ENCODE results near the gene PKN1. TPM values are rescaled to one million over a fixed set of nuclear protein-coding genes. Genes with fewer than 3 reads are reported as not detected.
A peak's percentile ranks its signal among the peaks of the same experiment; 100 is the strongest.

The PKN1 gene
- total and polyA plus RNA-seq, 9 of the 15 experiments (the other 6 are each of a cell fraction or from before 2014, with no cell fraction given): 0.30 to 228 (median 77.5) TPM

DNA sequence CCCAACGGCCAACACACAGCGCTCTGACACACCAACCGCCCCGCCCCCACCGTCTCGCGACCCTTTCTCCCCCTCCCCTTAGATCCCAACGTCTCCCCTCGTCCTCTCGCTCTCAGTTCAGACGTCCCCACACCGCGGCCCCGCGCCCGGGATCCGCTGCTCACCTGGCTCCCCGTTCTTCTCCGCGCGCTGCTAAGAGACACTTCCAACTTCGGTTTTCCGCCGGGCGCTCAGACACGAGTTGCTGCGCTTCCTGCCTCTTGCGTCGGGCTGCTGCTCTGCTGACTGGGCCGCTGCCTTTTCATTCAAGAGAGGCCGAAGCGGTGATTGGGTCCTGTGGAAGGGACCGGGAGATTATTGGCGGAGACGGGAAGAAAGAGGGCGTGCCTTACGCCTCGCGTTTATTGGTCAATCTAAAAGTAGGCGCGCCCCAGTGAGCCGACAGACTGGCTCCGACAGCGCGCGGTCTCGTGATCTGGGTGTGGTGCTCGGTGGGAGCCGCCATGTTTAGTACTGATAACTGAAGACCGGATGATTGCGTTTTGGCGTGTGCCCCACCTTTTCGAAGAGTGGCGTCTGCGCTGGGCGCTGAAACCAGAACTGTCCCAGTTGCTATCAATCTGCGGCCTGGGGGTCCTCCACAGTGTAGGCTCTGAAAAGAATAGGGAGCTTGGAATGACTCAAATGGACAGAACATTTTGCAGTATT is 13.8 kb upstream of the PKN1 start, which contains the start of gene DDX39A (continued):
- TF ChIP-seq, protein P1, sequence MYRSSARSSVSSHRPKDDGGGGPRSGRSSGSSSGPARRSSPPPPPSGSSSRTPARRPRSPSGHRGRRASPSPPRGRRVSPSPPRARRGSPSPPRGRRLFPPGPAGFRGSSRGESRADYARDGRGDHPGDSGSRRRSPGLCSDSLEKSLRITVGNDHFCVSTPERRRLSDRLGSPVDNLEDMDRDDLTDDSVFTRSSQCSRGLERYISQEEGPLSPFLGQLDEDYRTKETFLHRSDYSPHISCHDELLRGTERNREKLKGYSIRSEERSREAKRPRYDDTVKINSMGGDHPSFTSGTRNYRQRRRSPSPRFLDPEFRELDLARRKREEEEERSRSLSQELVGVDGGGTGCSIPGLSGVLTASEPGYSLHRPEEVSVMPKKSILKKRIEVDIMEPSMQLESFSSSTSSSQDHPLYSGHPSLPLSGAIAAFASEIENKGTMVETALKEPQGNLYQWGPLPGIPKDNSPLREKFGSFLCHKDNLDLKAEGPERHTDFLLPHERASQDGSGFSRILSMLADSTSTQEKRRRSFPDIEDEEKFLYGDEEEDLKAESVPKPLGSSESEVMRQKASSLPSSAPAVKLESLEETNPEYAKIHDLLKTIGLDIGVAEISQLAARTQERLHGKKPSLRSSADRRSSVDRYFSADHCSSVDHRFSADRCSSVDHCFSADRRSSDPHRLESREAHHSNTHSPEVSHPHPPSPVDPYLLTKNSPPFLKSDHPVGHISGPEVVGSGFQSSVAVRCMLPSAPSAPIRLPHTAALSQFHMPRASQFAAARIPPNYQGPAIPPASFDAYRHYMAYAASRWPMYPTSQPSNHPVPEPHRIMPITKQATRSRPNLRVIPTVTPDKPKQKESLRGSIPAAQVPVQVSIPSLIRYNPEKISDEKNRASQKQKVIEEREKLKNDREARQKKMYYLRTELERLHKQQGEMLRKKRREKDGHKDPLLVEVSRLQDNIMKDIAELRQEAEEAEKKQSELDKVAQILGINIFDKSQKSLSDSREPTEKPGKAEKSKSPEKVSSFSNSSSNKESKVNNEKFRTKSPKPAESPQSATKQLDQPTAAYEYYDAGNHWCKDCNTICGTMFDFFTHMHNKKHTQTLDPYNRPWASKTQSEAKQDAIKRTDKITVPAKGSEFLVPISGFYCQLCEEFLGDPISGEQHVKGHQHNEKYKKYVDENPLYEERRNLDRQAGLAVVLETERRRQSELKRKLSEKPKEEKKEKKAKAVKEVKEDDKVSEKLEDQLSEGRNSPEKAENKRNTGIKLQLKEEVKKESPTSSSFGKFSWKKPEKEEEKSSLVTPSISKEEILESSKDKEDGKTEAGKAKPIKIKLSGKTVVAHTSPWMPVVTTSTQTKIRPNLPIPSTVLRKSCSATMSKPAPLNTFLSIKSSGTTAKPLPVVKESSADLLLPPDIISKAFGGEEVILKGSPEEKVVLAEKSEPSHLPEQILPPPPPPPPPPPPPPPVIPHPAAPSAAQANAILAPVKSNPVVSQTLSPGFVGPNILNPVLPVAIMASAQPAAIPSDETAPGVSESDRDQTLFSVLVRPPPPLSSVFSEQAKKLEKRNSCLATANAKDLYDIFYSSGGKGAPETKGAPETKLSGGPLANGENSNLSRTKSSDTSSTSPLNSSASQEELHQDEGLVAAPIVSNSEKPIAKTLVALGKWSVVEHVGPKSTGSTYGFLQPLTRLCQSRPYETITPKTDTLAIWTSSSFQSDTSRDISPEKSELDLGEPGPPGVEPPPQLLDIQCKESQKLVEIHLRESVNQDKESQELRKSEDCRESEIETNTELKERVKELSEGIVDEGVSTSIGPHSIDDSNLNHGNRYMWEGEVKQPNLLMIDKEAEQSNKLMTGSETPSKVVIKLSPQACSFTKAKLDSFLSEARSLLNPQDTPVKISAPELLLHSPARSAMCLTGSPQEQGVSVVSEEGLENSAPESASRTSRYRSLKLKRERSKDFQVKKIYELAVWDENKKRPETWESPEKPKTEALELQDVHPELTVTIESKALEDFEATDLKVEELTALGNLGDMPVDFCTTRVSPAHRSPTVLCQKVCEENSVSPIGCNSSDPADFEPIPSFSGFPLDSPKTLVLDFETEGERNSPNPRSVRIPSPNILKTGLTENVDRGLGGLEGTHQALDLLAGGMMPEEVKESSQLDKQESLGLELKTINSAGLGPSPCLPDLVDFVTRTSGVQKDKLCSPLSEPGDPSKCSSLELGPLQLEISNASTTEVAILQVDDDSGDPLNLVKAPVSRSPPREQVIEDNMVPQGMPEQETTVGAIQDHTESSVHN (IDR thresholded peaks at IDR 0.05; ENCODE audit: borderline replicate concordance in 1 of 2, low read depth in 1 of 2): peak in 1 of 2 experiments; percentile 71; a peak in 2 of 4 replicates
- TF ChIP-seq ERF (CRISPR knock-in tag; IDR thresholded peaks at IDR 0.05): no peak
- no peak for TF ChIP-seq SMAD3 (CRISPR knock-in tag; conservative IDR thresholded peaks at IDR 0.05)
- no peak for TF ChIP-seq ZFP30 (CRISPR knock-in tag; IDR thresholded peaks at IDR 0.05; ENCODE audit: borderline replicate concordance)
- TF ChIP-seq SMARCC2 (IDR thresholded peaks at IDR 0.05; ENCODE audit: low read depth): 0 out of 2 replicates have a peak, but pooled peaks have one; percentile 33
- no peak; the same call in 1 of the 2 replicates for TF ChIP-seq PHTF2 (CRISPR knock-in tag; IDR thresholded peaks at IDR 0.05)
- TF ChIP-seq, protein P2, sequence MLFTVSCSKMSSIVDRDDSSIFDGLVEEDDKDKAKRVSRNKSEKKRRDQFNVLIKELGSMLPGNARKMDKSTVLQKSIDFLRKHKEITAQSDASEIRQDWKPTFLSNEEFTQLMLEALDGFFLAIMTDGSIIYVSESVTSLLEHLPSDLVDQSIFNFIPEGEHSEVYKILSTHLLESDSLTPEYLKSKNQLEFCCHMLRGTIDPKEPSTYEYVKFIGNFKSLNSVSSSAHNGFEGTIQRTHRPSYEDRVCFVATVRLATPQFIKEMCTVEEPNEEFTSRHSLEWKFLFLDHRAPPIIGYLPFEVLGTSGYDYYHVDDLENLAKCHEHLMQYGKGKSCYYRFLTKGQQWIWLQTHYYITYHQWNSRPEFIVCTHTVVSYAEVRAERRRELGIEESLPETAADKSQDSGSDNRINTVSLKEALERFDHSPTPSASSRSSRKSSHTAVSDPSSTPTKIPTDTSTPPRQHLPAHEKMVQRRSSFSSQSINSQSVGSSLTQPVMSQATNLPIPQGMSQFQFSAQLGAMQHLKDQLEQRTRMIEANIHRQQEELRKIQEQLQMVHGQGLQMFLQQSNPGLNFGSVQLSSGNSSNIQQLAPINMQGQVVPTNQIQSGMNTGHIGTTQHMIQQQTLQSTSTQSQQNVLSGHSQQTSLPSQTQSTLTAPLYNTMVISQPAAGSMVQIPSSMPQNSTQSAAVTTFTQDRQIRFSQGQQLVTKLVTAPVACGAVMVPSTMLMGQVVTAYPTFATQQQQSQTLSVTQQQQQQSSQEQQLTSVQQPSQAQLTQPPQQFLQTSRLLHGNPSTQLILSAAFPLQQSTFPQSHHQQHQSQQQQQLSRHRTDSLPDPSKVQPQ (CRISPR knock-in tag; IDR thresholded peaks at IDR 0.05; ENCODE audit: borderline replicate concordance): no peak
- no peak for TF ChIP-seq NR1H2 (CRISPR knock-in tag; IDR thresholded peaks at IDR 0.05)
- peak; percentile 43 for TF ChIP-seq RBM22 (IDR thresholded peaks at IDR 0.05; ENCODE audit: low read depth, low read length, poor library complexity, severe bottlenecking)
- peak; percentile 70 for TF ChIP-seq ZNF12 (CRISPR knock-in tag; IDR thresholded peaks at IDR 0.05)
- TF ChIP-seq, protein P3, sequence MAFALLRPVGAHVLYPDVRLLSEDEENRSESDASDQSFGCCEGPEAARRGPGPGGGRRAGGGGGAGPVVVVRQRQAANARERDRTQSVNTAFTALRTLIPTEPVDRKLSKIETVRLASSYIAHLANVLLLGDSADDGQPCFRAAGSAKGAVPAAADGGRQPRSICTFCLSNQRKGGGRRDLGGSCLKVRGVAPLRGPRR (CRISPR knock-in tag; IDR thresholded peaks at IDR 0.05): no peak
- peak; percentile 94 for TF ChIP-seq NFYB (IDR thresholded peaks at IDR 0.05; ENCODE audit: extremely low read depth, insufficient read length)
- no peak for TF ChIP-seq PURB (CRISPR knock-in tag; IDR thresholded peaks at IDR 0.05; ENCODE audit: low read depth)
- TF ChIP-seq, protein P4, sequence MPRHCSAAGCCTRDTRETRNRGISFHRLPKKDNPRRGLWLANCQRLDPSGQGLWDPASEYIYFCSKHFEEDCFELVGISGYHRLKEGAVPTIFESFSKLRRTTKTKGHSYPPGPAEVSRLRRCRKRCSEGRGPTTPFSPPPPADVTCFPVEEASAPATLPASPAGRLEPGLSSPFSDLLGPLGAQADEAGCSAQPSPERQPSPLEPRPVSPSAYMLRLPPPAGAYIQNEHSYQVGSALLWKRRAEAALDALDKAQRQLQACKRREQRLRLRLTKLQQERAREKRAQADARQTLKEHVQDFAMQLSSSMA (CRISPR knock-in tag; IDR thresholded peaks at IDR 0.05): no peak
